Diencephalon (tissue), 1 donor: Measurements from ENCODE around the gene CEP20. TPM values are rescaled to one million over a fixed set of nuclear protein-coding genes. Genes with fewer than 3 reads are reported as not detected.

Source experiments
- small RNA-seq: library from RNA; depleted of rRNA; stranded (forward); fragments of <200 nt; gene quantifications from one replicate; pipeline ENCODE3, GENCODE V24; 2014
- total RNA-seq: library from RNA; depleted of rRNA; stranded (reverse); fragments of >200 nt; gene quantifications from one replicate; pipeline ENCODE4 v1.2.3, GENCODE V29; 2014

The CEP20 gene
- 31.4 TPM for total RNA-seq

GRCh38 chr16:15888072-15888976 lies at the start of gene CEP20:
CEP20 (minus strand) TSS chr16:15888603; CDS start chr16:15888585, 18 bp downstream.

GRCh38 chr16:15856901-15857698 lies 31.3 kb downstream of the CEP20 start, which contains the start of gene MYH11:
MYH11 (minus strand) TSS chr16:15857028; CDS start chr16:15838252, 18,776 bp downstream.

Small RNA genes within 50 kb of the gene (small RNA-seq; reads per million reads assigned to genes)
- not detected for gene RNU6-213P

Other genes starting within 250 kb of the CEP20 start
- gene MARF1, start 245.4 kb downstream of the CEP20 start, total RNA-seq = 28.1 TPM
- gene NDE1, start 238.4 kb downstream of the CEP20 start, total RNA-seq = 10.6 TPM
- gene MYH11, start 31.6 kb downstream of the CEP20 start, total RNA-seq = 0.23 TPM
- gene ABCC1, start 61.0 kb upstream of the CEP20 start, total RNA-seq = 11.1 TPM